Ramos (cell line): ENCODE measurements around the gene DOCK8.

Source experiments
- in situ Hi-C: fragments of 300-500 bp; cut with MboI; formaldehyde crosslinking; loops from one replicate; pipeline ENCODE4 v1.14.3; 2022; ENCODE audit warnings: low sequenced_read_pairs; ENCODE audit not compliant: unreplicated experiment

Gene DOCK8

GRCh38 chr9:265209-265870 is 50.7 kb downstream of the DOCK8 start:
- in situ Hi-C loops = no loop called here

- in situ Hi-C loops = no loop called here
Observed at GRCh38 chr9:266228-266627, 51.6 kb downstream of the DOCK8 start.

- in situ Hi-C loops = no loop called here
Observed at GRCh38 chr9:268616-269015, 54.0 kb downstream of the DOCK8 start.

GRCh38 chr9:269081-269711 is 54.5 kb downstream of the DOCK8 start:
- in situ Hi-C loops = no loop called here

- in situ Hi-C loops = no loop called here
Observed at GRCh38 chr9:270657-271237, 56.1 kb downstream of the DOCK8 start.

GRCh38 chr9:272251-273213 is 57.9 kb downstream of the DOCK8 start:
- in situ Hi-C loops = no loop called here

GRCh38 chr9:274406-274805 is 59.7 kb downstream of the DOCK8 start:
- in situ Hi-C loops = no loop called here

GRCh38 chr9:277601-278295 is 63.1 kb downstream of the DOCK8 start:
- in situ Hi-C loops = no loop called here

- in situ Hi-C loops = no loop called here
Observed at GRCh38 chr9:278651-279050, 64.0 kb downstream of the DOCK8 start.

- in situ Hi-C loops = no loop called here
Observed at GRCh38 chr9:279674-280073, 65.0 kb downstream of the DOCK8 start.

GRCh38 chr9:281741-282645 is 67.3 kb downstream of the DOCK8 start:
- in situ Hi-C loops = no loop called here

GRCh38 chr9:286071-286740 is 71.5 kb downstream of the DOCK8 start:
- in situ Hi-C loops = no loop called here

- in situ Hi-C loops = no loop called here
Observed at GRCh38 chr9:289121-289520, 74.5 kb downstream of the DOCK8 start.

- in situ Hi-C loops = no loop called here
Observed at GRCh38 chr9:292915-293314, 78.2 kb downstream of the DOCK8 start.

GRCh38 chr9:295576-295975 is 80.9 kb downstream of the DOCK8 start:
- in situ Hi-C loops = no loop called here

- in situ Hi-C loops = no loop called here
Observed at GRCh38 chr9:296411-296810, 81.7 kb downstream of the DOCK8 start.

- in situ Hi-C loops = no loop called here
Observed at GRCh38 chr9:297104-297972, 82.7 kb downstream of the DOCK8 start.

GRCh38 chr9:303502-303901 is 88.8 kb downstream of the DOCK8 start:
- in situ Hi-C loops = no loop called here
